Adrenal gland (tissue), 5 donors: Measurements from ENCODE around the gene LEPROT.

ENCODE experiments used
- CTCF ChIP-seq, 6 experiments: fragments of 450-650 bp in 4 of 6; fragments of 200-600 bp in 2 of 6; sonication (generic) in 1 of 6; IDR thresholded peaks; 1 replicate in 5 of 6; 2 replicates in 1 of 6; pipeline versions ENCODE4 v1.5.1 to v1.8.0; 2016 to 2021; ENCODE audit warnings: antibody characterized with exemption in 6 of 6, mild to moderate bottlenecking in 2 of 6, moderate library complexity in 1 of 6
- POLR2A ChIP-seq, 2 donors: fragments of 450-650 bp; IDR thresholded peaks; one replicate each; pipeline ENCODE4 v1.6.1; 2017; ENCODE audit warnings: antibody characterized with exemption in 2 of 2, mild to moderate bottlenecking in 2 of 2, moderate library complexity in 1 of 2
- donor health status: DM: no; HTN: no; CAD: no.

- no peak for TF ChIP-seq CTCF (IDR thresholded peaks at IDR 0.05)
- TF ChIP-seq POLR2A (IDR thresholded peaks at IDR 0.05), result no peak
Measured at GRCh38 chr1:65432918-65433317, 12.4 kb downstream of the LEPROT start.
